Heart left ventricle (tissue), 16 donors: ENCODE data around the gene HELZ2. TPM values are rescaled to one million over a fixed set of nuclear protein-coding genes. Genes with fewer than 3 reads are reported as not detected.
A peak's percentile ranks its signal among the peaks of the same experiment; 100 is the strongest.

Experiments used
- ATAC-seq, 4 donors: fragments of 200-7000 bp; cut with Tn5 transposase; one replicate each; pipeline ENCODE4 v1.9.1; 2020 to 2022; ENCODE audit warnings: moderate library complexity in 4 of 4, mild to moderate bottlenecking in 3 of 4, moderate number of reproducible peaks in 1 of 4
- DNase-seq, 5 donors: peaks; one replicate each; pipeline ENCODE4 v3.0.0-alpha.2; 2020
- H3K27ac ChIP-seq, 12 donors: fragments of 200-600 bp; sonication (generic) in 4 of 12; one replicate each; pipeline versions ENCODE4 v1.5.0 to v1.8.0; 2016 to 2022; ENCODE audit warnings: mild to moderate bottlenecking in 2 of 12
- H3K27me3 ChIP-seq, 9 donors: fragments of 200-600 bp; sonication (generic) in 2 of 9; one replicate each; pipeline versions ENCODE4 v1.5.1 to v1.8.0; 2016 to 2022; ENCODE audit warnings: mild to moderate bottlenecking in 3 of 9
- H3K36me3 ChIP-seq, 9 donors: fragments of 200-600 bp; sonication (generic) in 2 of 9; one replicate each; pipeline versions ENCODE4 v1.5.0 to v1.8.0; 2018 to 2022; ENCODE audit warnings: mild to moderate bottlenecking in 2 of 9
- H3K4me1 ChIP-seq, 12 donors: fragments of 200-600 bp; sonication (generic) in 4 of 12; one replicate each; pipeline versions ENCODE4 v1.5.0 to v1.8.0; 2016 to 2022; ENCODE audit warnings: mild to moderate bottlenecking in 3 of 12
- H3K4me3 ChIP-seq, 12 donors: fragments of 200-600 bp; sonication (generic) in 4 of 12; one replicate each; pipeline versions ENCODE4 v1.5.0 to v1.8.0; 2017 to 2022; ENCODE audit warnings: mild to moderate bottlenecking in 9 of 12, moderate library complexity in 4 of 12
- H3K9me3 ChIP-seq, 12 donors: fragments of 200-600 bp; sonication (generic) in 4 of 12; one replicate each; pipeline versions ENCODE4 v1.5.0 to v1.8.0; 2016 to 2022; ENCODE audit warnings: mild to moderate bottlenecking in 1 of 12
- POLR2A ChIP-seq, 2 donors: fragments of 450-650 bp; IDR thresholded peaks; one replicate each; pipeline ENCODE4 v1.6.1; 2017; ENCODE audit warnings: antibody characterized with exemption in 2 of 2, mild to moderate bottlenecking in 2 of 2, moderate library complexity in 2 of 2
- WGBS, 4 donors: extraction: QIAGEN DNeasy Blood & Tissue Kit in 2 of 4; methylation state at CpG; one replicate each; pipeline versions ENCODE4 v1.1.5 to v1.1.7; 2013 to 2018; 5-methylcytosine and 5-hydroxymethylcytosine counted together
- intact Hi-C, 10 donors: fragments of 100-400 bp; cut with DNase I; formaldehyde crosslinking; loops; one replicate each; pipeline versions ENCODE4 v1.11.1 to v1.14.2; 2022
- polyA plus RNA-seq, 2 donors: library from polyadenylated mRNA; stranded (reverse); fragments of 200-250 nt; gene quantifications; one replicate each; pipeline ENCODE4 v1.2.3, GENCODE V29; 2013
- total RNA-seq, 9 donors: library from RNA; depleted of rRNA in 2 of 9; stranded (reverse); fragments of >200 nt in 2 of 9; fragmentation: NEBNext Ultra II Directional in 3 of 9; extraction: Animal tissue kit (Norgen Biotek cat#: 25700) in 3 of 9; gene quantifications; one replicate each; pipeline versions ENCODE4 v1.1.0 to v1.2.4, GENCODE V29; 2016 to 2023
- TF ChIP-seq, protein P1 (sequence below), 12 donors: fragments of 200-600 bp; sonication (generic) in 4 of 12; IDR thresholded peaks; one replicate each; pipeline versions ENCODE4 v1.5.0 to v1.8.0; 2018 to 2022; ENCODE audit warnings: antibody characterized with exemption in 12 of 12, mild to moderate bottlenecking in 5 of 12
- donor health status: ischemic (EF 13 %, LVEDD 7.1; RV severe dilation, severe dysfunction).
- donor health status: healthy with polysubstance abuse.
- donor health status: DM: no; HTN: yes; CAD: no.
- donor health status: DM: no; HTN: no; CAD: no.
- donor health status: ischemic (EF 25% LVEDD 6.9; RV normal size, moderate dysfunction).
- donor health status: ischemic (EF 25% LVEDD 5.7; RV mildly dilated, moderate dysfunction).
- donor health status: healthy.
- donor health status: DM: yes; HTN: yes; CAD: no.
- donor health status: ischemic (EF 35%, LVEDD 5.7; RV mildly dilated, moderate dysfunction).
- donor health status: nonischemic (EF 11% LVEDD 7.7; RV severe dilation, severe dysfunction).
- donor health status: DM: yes; HTN: yes; CAD: no.
- donor health status: PGD.
- donor health status: ischemic (EF 29% LVEDD 5.4; RV normal size, mild dysfunction).
- donor health status: nonischemic (EF 23%, LVEDD 6.1; RV moderate dilation, normal function).

Gene HELZ2
- total and polyA plus RNA-seq, 11 donors = 7.2 to 34.6 (median 20.2) TPM

DNA sequence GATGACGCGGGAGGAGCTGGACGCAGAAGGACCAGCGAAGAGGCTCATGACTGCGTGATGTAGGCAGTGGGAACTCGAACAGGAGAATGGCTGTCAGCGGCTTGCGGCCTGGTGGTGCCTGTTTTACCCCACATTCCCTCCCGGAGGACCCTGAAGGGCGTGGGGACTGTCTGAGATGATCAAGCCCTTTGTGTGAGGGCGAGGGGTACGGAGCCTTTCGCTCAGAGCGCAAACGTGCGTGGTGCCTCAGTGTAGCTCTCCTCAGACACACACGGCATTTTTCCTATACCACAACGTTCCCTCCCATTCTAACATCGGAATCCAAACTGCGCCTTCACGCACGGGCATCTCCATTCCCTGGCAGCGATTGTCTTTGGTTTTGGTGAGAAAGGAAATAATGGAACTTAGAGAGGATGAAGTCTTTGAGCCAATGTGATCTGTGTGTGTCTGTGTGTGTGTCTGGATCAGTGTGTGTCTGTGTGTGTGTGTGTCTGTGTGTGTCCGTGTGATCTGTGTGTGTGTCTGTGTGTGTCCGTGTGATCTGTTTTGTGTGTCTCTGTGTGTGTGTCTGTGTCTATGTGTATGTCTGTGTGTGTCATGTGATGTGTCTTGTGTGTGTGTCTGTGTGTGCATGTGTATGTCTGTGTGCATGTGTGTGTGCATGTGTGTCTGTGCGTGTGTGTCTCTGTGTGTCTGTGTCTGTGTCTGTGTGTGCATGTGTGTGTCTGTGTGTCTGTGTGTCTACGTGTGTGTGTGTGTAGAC is 42.2 kb downstream of the HELZ2 start:
- no peak overlapping the region for H3K27ac ChIP-seq
- ATAC-seq (no peak), DNase-seq (peak in 3 of 5 donors; percentile 8 to 32 (median 16))
- peaks cover 0 to 16% (median 0%) of the 10 kb centered on the region in 12 donors for H3K4me1 ChIP-seq
- no peaks in the 10 kb centered on the region for H3K36me3 ChIP-seq
- peaks cover 0 to 31% (median 2%) of the 10 kb centered on the region in 9 donors for H3K27me3 ChIP-seq
- no peak overlapping the region for H3K4me3 ChIP-seq
- 76 to 82% (median 78%) methylated on average over 27 of the region's 27 CpGs for WGBS, 4 donors
- intact Hi-C loops = loop anchor here in 2 of 10 donors (10.0 kb wide), 3 partner anchors 333 to 593 kb away; partner anchors contain the start of genes ABHD16B (in 1 of the 2) and TPD52L2 (in 1 of the 2)
- H3K9me3 ChIP-seq = no peaks in the 10 kb centered on the region
- TF ChIP-seq, protein P1, sequence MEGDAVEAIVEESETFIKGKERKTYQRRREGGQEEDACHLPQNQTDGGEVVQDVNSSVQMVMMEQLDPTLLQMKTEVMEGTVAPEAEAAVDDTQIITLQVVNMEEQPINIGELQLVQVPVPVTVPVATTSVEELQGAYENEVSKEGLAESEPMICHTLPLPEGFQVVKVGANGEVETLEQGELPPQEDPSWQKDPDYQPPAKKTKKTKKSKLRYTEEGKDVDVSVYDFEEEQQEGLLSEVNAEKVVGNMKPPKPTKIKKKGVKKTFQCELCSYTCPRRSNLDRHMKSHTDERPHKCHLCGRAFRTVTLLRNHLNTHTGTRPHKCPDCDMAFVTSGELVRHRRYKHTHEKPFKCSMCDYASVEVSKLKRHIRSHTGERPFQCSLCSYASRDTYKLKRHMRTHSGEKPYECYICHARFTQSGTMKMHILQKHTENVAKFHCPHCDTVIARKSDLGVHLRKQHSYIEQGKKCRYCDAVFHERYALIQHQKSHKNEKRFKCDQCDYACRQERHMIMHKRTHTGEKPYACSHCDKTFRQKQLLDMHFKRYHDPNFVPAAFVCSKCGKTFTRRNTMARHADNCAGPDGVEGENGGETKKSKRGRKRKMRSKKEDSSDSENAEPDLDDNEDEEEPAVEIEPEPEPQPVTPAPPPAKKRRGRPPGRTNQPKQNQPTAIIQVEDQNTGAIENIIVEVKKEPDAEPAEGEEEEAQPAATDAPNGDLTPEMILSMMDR (IDR thresholded peaks at IDR 0.05) = no peak
- TF ChIP-seq POLR2A (IDR thresholded peaks at IDR 0.05) = no peak

DNA sequence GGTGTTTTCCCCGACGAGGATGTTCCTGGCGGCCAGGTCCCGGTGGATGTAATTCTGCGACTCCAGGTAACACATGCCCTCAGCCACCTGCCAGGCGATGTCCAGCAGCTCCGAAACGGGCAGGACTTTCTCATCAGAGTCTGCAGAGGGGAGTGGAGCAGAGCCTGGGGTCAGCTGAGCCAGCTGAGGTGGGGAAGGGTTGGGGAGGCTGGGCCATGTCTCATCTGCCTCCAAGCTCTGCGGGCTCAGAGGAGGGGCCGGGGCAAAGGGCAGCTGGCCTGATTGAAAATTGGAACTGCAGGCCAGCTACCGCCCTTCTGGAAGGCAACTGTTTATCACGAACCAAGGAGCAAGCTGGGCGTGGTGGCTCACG is 43.3 kb downstream of the HELZ2 start:
- DNase-seq = peak in 3 of 5 donors; percentile 16 to 35 (median 23)
- TF ChIP-seq POLR2A (IDR thresholded peaks at IDR 0.05) = no peak
- TF ChIP-seq, protein P1 (IDR thresholded peaks at IDR 0.05) = no peak
- peaks cover 0 to 23% (median 0%) of the 10 kb centered on the region in 9 donors for H3K27me3 ChIP-seq
- H3K9me3 ChIP-seq = no peaks in the 10 kb centered on the region
- H3K27ac ChIP-seq = no peak overlapping the region
- intact Hi-C loops = loop anchor here in 2 of 10 donors (10.0 kb wide), 3 partner anchors 334 to 594 kb away; partner anchors contain the start of genes ABHD16B (in 1 of the 2) and TPD52L2 (in 1 of the 2)
- ATAC-seq = no peak
- WGBS, 4 donors = 73 to 80% (median 74%) methylated on average over 12 to 14 of the region's 14 CpGs
- no peaks in the 10 kb centered on the region for H3K36me3 ChIP-seq
- H3K4me1 ChIP-seq = peaks cover 0 to 9% (median 0%) of the 10 kb centered on the region in 12 donors
- no peak overlapping the region for H3K4me3 ChIP-seq

DNA sequence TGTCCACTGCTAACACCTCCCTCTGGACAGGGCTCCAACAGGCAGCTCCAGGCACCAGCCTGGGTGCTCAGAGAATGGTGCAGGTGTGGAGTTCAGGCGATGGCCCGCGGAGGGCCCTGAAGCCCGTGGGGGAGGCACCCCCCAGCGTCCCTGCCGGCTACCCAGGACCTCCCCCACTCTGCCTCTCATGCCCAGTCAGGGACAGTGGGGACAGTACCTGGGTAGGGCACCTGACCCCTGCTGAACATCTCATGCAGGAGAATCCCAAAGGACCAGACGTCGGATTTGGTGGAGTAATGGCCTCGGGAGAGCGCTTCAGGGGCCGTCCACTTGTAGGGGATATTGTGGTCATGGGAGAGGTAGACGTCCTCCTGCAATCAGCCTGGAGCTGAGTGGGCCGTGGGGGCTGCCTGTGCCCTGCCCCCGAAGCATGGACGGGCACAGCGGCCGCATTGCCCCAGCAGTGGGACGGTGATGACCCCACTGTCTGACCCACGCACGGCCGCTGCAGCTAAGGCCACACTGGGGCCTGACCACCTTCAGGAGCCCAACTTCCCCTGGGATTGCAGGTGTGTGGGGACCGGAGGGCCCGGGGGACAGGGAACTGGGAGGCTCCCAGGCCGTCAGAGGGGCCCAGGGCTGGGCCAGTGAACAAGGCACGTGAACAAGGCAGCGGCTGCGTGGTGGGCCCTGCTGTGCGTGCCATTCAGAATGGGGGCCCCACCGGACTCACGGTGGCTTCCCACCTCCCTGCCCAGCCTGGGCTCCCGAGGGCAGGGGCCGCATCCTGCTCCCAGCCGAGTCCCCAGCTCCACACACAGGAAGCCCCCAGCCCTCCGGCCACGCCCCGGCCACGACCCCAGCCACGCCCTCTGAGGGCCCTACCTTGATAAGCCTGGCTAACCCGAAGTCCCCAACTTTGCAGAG is 43.9 kb downstream of the HELZ2 start:
- Histone ChIP-seq H3K27me3 (peaks cover 0 to 20% (median 0%) of the 10 kb centered on the region in 9 donors), H3K27ac (no peak overlapping the region), H3K4me3 (no peak overlapping the region), H3K36me3 (no peaks in the 10 kb centered on the region), H3K9me3 (no peaks in the 10 kb centered on the region), H3K4me1 (peaks cover 0 to 6% (median 0%) of the 10 kb centered on the region in 12 donors)
- ATAC-seq = peak in 1 of 4 donors; percentile 10
- TF ChIP-seq, protein P1 (IDR thresholded peaks at IDR 0.05) = no peak
- TF ChIP-seq POLR2A (IDR thresholded peaks at IDR 0.05) = no peak
- DNase-seq = peak in 4 of 5 donors; percentile 5 to 52 (median 20)
- 73 to 81% (median 79%) methylated on average over 18 to 39 of the region's 39 CpGs for WGBS, 4 donors
- intact Hi-C loops = loop anchor here in 3 of 10 donors (10.0 kb wide), 4 partner anchors 85 to 595 kb away; partner anchors contain the start of genes ABHD16B (in 1 of the 3) and TPD52L2 (in 1 of the 3)
